HL-60/S4 (cell line): Measurements from ENCODE around the gene CLEC4M.

Source experiments
- in situ Hi-C: fragments of 300-500 bp; cut with MboI; formaldehyde crosslinking; loops from 2 replicates; pipeline ENCODE4 v1.14.3; 2022; ENCODE audit warnings: low sequenced_read_pairs

Gene CLEC4M

GRCh38 chr19:7769171-7769570 lies 6.1 kb downstream of the CLEC4M start:
- in situ Hi-C loops = no loop called here

DNA sequence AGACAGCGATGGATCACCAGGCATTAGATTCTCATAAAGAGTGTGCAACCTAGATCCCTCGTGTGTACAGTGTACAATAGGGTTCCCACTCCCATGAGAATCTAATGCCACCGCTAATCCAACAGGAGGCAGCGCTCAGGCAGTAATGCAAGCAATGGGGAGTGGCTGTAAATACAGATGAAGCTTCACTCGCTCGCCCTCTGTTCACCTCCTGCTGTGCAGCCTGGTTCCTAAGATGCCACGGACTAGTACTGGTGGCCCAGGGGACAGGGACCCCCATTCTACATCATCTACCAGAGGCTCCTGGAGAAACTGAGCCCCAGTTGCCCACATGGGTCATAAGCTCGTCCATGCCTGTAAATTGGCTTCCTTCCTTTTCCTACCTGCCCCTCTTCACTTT lies 8.0 kb downstream of the CLEC4M start:
- in situ Hi-C loops = no loop called here

GRCh38 chr19:7772752-7773291 lies 9.8 kb downstream of the CLEC4M start:
- in situ Hi-C loops = no loop called here

- in situ Hi-C loops = no loop called here
Observed at GRCh38 chr19:7773841-7774240, 10.8 kb downstream of the CLEC4M start.

- in situ Hi-C loops = loop anchor here (25.0 kb wide), 1 partner anchor 663 kb away; no protein-coding TSS in a partner anchor
Observed at GRCh38 chr19:7775761-7776160, 12.7 kb downstream of the CLEC4M start.

DNA sequence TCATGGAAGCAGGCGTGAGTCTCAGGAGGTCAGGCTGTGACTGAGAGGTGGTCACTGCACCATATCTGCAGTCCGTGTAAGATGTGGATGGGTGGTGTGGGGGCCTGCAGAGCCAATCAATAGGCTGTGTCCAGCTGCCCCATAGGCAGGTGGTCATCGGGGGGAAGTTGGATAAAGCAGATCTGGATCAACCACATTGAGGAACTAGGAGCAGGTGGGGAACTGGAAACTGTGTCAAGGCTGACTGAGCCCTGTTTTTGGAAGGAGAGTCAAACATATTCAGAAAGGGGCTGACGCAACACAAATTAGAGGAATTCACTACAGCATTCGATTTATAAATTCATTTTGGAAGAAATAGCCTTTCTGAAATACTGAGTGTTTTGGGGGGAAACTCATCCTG lies 15.0 kb downstream of the CLEC4M start:
- in situ Hi-C loops = loop anchor here (25.0 kb wide), 1 partner anchor 666 kb away; no protein-coding TSS in a partner anchor

- in situ Hi-C loops = loop anchor here (25.0 kb wide), 1 partner anchor 668 kb away; no protein-coding TSS in a partner anchor
Observed at GRCh38 chr19:7779631-7780486, 16.8 kb downstream of the CLEC4M start.

DNA sequence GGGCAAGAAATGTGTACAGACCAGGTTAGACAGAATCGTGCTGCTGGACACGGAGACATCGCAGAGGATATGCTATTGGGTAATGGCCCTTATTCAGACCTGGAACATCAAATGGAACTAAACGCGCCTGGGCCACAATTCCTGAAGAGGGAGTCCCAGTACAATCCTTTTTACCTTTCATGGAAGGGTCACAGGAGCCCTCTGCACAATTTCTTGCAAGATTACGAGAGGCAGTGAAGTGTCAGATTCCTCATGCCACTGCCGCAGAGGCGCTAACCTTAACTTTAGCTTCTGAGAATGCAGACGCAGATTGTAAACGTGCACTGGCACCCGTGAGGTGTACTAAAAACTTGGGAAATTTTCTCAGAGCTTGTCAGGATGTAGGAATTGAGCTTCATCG lies 18.1 kb downstream of the CLEC4M start:
- in situ Hi-C loops = loop anchor here (25.0 kb wide), 1 partner anchor 669 kb away; no protein-coding TSS in a partner anchor

DNA sequence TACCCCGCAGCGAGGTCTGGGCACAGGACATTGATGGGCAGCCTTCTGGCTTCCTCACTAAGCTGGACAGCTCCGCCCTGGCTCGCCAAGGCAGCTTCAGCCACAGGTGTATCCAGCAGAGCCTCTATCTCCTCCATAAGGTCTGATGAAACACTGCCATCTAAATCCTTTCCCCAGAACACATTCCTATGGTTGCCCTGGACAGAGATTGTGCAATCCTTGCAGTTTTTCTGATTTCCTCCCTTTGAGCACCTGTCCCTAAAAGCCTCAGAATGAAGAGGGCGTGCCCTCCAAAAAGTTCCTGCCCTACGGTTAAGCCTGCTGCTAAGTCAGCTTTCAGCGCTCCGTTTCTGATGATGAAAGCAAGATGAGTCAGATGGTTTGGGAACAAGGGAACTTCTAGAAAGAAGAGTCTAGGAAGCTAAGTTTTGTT lies 21.0 kb downstream of the CLEC4M start:
- in situ Hi-C loops = loop anchor here (25.0 kb wide), 1 partner anchor 672 kb away; no protein-coding TSS in a partner anchor

DNA sequence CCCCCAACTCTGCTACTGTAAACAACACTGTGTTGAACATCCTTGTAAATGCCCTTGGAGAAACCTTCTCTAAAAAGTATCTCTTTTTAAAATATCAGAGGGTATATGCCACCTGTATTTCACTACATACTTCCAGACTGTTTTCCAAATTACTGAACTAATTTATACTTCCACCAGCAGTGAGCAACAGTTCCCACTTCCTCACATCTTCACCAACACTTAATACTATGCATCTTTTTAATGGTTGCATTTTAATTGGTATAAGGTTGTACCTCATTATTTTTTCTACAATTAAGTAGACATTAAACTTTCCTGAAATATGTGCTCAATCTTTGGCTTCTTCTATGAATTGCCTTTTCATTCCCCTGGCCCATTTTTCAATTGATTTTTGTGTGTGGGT lies 21.8 kb downstream of the CLEC4M start:
- in situ Hi-C loops = loop anchor here (25.0 kb wide), 1 partner anchor 673 kb away; no protein-coding TSS in a partner anchor

- in situ Hi-C loops = loop anchor here (25.0 kb wide), 1 partner anchor 675 kb away; no protein-coding TSS in a partner anchor
Observed at GRCh38 chr19:7787141-7787540, 24.1 kb downstream of the CLEC4M start.

DNA sequence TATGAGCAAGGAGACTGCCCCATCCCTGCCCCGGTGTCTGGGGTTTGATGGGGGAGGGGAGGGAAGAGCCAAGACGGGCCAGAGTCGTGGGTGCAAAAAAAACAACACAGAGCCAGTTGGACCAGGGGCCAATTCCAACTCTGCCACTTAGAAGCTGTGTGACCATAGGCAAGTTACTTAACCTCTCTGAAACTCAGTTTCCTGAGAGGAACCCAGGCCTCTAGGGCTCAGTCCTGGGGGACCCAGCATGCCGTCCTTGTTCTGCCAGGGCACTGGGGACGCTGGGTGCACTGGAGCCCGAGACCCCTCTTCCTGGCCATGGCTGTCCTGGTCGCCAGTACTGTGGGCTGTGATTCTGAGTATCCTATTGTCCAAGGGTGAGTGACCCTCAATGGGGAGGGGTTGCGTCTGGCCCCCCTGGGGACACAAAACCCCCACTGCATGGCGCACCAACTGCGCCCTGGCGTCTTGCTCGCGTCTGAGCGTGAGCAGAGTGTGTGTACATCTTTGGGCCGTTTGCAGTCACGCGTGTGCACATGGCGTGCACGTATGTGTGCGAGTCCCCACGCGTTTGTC lies 24.6 kb downstream of the CLEC4M start:
- in situ Hi-C loops = loop anchor here (25.0 kb wide), 1 partner anchor 675 kb away; no protein-coding TSS in a partner anchor

DNA sequence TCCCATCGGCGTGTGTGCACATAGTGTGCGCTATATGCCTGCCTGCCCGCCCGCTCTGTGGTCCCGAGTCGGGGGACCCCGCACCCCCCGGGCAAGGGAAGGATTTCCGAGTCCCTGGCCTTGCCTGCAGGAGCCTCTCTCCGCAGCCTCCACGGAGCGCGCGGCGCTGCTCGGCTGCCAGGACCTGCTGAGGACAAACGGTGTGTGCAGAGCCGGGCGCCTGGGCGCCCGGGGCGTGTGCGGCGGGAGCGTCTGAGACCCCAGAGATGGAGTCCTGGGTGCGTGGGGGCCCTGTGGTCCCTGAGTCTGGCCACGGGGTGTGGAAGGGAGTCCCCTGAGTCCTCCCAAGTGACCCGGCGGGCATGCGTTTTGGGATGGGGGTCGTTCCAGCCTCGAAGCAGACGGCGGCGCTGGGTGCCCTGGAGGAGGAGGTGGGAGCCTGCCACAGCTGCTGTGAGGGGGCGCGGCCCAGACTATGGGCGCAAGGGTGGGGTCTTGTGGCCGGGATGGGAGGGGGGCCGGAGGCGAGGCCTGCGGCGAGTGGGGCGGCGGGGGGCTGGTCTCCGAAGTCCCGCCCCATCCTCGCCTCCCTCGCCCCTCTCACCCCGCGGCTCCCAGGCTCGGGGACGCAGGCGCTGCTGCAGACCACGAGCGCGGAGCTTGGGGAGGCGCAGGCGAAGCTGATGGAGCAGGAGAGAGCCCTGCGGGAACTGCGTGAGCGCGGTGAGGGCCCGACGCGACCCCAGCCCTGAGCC lies 25.3 kb downstream of the CLEC4M start:
- in situ Hi-C loops = loop anchor here (25.0 kb wide), 1 partner anchor 676 kb away; no protein-coding TSS in a partner anchor

- in situ Hi-C loops = loop anchor here (25.0 kb wide), 1 partner anchor 677 kb away; no protein-coding TSS in a partner anchor
Observed at GRCh38 chr19:7788933-7789323, 25.9 kb downstream of the CLEC4M start.

DNA sequence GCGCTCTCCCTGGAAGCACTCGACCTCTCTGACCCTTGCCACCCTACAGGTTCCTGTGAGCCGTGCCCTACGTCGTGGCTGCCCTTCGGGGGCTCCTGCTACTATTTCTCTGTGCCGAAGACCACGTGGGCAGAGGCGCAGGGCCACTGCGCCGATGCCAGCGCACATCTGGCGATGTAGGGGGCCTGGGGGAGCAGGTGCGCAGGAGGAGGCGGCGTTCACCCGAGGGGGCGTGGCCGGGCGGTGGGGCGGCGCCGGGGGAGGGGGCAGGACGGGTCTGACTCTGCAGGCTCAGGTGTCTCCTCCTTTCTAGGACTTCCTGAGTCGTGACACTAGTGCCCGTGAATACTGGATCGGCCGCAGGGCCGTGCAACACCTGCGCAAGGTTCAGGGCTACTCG lies 26.4 kb downstream of the CLEC4M start:
- in situ Hi-C loops = loop anchor here (25.0 kb wide), 1 partner anchor 677 kb away; no protein-coding TSS in a partner anchor

- in situ Hi-C loops = loop anchor here (10.0 to 25.0 kb wide), 2 partner anchors 106 to 678 kb away; partner anchors contain the start of gene TRAPPC5
Observed at GRCh38 chr19:7790416-7790815, 27.4 kb downstream of the CLEC4M start.

DNA sequence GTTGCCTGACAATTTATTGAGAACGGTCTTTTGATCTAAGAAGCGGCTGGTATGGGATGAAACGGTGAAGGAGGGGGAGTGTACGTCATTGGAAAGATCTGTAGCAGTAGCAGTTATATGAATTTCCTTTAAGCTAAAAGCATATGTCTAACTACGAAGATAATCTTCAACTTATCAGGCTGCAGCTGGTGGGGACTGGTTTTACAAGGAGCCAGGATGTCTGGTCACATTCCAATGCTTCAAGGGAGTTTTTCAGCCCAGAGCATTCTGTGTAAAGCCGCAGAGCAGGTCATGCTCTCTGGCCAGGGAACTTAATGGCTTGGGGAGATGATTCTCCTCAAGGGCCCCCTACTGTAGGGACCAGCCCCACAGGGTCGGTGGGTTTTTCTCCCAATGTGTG lies 29.2 kb downstream of the CLEC4M start:
- in situ Hi-C loops = loop anchor here (10.0 to 25.0 kb wide), 2 partner anchors 107 to 680 kb away; partner anchors contain the start of gene TRAPPC5

GRCh38 chr19:7792701-7793100 lies 29.7 kb downstream of the CLEC4M start:
- in situ Hi-C loops = loop anchor here (10.0 to 25.0 kb wide), 2 partner anchors 108 to 680 kb away; partner anchors contain the start of gene TRAPPC5

DNA sequence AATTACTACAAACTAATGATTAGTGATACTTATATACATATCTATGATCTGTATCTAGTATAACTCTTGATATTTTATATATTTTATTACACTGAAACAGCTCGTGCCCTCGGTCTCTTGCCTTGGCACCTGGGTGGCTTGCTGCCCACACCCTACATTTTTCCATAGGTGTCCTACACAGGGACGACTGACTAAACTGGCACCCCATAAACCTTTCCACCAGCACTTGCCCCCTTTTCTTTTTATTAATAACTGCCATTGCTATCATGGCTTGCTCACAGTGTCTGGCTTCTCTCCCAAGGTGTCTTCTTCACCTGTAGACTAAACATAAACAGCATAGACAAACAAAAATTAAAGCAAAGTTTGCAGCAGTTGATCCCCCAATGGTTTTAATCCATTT lies 30.4 kb downstream of the CLEC4M start:
- in situ Hi-C loops = loop anchor here (10.0 to 25.0 kb wide), 2 partner anchors 109 to 681 kb away; partner anchors contain the start of gene TRAPPC5

DNA sequence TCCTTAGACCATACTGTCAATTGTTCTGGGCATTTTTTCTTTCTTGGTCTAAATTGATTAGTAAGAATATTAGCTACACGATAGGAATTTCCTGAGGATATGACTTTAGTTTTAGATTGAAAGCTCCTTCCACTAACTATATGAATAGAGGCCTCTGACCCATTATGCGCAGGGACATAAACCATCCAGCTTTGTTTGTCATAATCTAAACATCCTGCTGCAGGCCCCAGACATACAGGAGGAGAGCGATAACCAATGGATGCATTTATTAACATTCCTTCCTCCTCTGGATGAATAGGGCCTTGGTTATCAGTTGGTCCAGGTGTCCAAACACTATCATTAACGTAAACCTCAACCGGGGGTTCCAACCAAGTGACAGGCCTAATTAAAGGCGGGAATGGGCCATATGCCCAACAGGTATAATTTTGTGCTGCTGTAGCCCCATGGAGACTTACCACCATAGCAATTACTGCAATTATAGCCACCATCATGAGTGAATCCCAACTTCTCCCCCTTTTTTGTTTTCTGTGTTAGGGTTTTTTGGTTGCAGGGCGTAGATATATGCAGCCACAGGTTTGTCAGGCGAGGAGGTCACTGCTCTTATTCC lies 32.6 kb downstream of the CLEC4M start:
- in situ Hi-C loops = loop anchor here (10.0 to 25.0 kb wide), 2 partner anchors 111 to 683 kb away; partner anchors contain the start of gene TRAPPC5
